Stimulated activated CD4-positive, alpha-beta T cell treated with anti-CD3 and anti-CD28 coated beads, Interleukin-1b, Interleukin-23, amount 100 ng/mL, for 48 hours (primary cell): ENCODE measurements around the gene DUOXA1.

ENCODE experiments used
- DNase-seq: peaks from one replicate; pipeline ENCODE4 v3.0.0-alpha.2; 2020

Gene DUOXA1

DNA sequence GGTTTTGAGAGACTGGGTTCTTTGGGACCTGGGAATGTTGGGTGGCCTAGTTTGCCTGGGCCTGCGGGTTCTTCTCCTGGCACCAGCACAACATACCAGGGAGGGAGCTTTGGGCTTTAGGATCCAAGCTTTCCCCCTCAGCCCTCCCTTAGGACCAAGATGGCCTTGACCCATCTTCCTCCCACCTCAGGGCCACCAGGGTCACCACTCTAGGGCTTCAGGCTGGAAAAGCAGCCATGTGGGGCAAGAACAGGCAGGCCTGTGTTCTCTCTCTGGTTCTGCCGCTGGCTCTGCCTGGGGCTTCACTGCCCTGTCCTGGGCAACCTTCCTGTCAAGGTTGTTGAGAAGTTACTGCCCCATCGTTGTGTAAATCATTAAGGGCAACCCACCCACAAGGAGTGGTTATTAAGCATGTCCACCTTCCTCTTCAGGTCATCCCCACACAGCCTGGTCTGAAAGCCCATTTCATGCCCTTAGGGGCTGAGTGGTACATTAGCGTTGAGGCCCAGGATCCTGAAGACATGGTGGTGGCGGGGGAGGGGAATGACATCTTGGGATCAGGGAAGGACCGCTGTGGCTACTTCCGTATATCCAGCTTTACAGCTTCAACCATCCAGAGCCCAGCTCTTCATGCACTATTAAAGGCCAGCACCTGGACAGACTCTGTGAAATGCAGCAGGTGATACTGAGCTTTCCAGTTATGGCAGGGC, 767 bp upstream of the DUOXA1 start:
- DNase-seq: no peak

DNA sequence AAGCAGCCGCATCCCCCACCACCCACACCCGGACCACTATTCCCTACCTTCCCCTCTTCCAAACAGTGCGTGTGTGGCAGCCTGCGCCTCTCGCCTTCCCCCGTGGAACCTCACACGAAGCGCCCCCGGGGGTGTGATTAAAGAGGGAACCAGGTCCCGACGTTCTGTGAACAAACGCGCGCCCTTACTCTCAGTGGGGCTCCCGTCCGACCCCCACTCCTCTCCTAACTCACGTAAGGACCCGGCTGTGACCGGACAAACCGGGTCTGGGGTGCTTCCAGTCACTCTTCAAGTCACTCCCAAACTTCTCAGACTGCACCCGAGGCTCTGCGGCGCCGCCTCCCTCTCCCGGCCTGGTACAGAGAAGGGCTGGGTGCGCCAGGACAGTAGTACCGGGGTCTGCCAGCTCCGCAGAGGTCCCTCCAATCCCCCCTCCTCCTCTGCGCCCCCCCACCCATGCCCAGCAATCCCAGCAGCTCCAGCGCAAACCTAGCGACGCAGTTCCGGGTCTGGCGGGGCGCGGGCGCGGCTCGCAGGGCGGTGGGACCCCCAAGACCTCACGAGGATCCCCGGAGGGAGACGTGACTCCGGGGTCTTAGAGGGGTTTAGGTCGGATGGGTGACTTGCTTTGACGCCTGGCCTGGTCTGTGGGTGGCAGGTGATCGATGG, 574 bp downstream of the DUOXA1 start:
- DNase-seq: no peak

DNA sequence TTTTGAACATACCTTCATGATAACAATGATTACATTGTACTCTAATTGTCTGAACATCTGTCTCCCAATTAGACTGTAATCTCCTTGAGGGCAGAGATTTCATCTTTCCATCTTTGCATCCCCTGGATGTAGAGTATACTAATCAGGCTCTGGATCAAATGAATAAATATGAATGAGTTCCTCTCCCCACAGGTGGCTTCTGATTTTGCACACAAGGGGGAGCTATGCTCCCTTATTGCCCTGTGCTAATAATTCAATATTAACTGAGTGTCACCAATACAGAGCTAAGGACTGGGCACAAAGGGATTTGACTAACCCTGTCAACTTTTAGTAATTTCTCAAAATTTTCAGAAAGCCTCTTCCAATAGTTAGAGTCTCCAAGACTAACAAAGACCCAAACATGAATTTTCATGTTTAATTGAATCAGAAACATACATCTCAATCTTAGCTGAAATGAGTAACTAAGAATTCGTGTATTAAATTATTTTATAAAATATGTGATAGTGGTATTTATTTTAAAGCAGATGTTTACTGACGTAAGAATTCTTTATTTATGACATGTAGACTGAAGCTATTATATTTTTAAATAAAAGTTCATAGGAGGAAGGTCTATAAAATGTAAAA, 3.0 kb downstream of the DUOXA1 start:
- DNase-seq: no peak

DNA sequence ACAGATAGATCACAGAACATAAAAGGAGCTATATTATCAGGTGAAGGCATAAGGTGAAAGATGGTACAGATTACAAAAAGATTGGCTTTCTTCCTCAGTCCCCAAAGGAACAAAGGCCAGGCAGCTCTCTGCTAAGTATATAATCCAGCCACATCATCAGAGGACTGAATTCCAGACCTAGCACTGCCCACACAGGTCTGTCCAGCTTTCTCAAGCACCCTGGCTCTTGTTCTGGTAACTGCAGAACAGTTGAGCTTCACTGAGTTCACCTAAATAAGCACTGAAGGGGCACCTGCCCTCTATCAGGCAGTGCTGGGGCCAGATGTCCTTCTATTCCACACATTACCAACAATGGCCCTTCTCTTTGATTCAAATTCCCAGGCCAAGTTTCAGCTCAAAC, 6.3 kb downstream of the DUOXA1 start:
- no peak for DNase-seq

DNA sequence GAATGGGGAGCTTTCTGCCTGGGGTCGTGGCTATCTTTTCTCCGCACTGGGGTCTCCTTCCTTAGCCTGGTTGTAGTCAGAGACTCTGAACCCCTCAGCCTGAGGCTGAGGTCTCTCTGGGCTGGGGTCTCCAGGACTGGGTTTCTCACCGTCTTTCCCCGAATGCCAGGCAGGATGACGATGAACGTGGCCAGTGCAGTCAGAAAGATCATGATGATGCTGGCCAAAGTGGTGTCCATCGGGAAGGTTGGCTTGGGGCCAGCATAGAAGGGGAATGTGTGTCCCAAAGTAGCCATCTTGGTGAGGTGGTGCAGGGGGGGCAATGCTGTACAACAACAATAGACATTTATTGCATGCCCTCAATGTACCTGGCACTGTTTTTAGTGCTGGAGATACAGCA, 7.0 kb downstream of the DUOXA1 start:
- DNase-seq: no peak

DNA sequence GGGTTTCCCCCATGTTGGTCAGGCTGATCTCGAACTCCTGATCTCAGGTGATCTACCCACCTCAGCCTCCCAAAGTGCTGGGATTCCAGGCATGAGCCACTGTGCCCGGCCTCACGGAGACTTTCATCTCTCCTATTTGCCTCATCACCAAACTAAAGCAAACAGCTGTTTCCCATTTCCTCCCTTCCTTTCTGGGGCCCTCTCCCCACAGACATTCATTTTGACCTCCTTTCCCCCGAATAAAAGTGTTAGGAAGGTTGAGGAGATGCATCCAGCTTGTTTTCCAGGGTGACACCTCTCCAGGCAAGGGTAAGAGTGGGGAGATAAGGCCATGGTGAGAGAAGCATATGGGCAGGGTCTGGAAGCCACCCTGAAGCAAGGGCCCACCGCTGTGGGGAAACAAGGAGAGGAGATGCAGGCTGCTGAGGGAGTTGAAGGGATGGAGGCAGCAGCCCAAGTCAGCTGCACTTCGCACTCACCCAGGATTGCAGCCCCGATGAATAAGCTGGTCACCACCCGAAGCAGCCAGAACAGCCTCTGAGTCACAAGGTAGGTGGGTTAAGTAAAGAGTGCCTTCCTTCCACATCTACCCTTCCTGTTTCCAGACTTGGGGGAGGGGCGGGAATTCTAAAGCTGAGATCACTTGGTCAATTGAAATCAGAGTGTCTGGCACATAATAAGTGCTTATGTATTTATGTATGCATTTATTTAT, 7.8 kb downstream of the DUOXA1 start:
- no peak for DNase-seq

DNA sequence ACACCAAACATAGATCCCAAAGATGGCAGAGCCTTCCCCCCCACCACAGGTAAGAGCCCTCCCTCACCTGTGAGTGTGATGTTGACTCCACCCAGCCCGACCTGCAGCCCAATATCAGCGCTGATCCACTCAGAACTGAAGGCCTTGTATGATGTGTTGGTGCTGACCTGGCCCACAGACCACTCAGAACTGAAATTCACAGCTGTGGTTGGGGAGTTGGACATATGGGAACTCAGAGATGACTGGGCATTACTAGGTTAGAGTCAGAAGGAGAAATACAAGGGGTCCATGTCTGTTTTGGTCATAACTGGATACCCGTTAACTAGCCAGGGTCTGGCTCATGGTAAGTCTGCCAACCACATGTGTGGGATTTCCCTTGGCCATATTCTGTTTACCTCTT, 8.7 kb downstream of the DUOXA1 start:
- no peak for DNase-seq

DNA sequence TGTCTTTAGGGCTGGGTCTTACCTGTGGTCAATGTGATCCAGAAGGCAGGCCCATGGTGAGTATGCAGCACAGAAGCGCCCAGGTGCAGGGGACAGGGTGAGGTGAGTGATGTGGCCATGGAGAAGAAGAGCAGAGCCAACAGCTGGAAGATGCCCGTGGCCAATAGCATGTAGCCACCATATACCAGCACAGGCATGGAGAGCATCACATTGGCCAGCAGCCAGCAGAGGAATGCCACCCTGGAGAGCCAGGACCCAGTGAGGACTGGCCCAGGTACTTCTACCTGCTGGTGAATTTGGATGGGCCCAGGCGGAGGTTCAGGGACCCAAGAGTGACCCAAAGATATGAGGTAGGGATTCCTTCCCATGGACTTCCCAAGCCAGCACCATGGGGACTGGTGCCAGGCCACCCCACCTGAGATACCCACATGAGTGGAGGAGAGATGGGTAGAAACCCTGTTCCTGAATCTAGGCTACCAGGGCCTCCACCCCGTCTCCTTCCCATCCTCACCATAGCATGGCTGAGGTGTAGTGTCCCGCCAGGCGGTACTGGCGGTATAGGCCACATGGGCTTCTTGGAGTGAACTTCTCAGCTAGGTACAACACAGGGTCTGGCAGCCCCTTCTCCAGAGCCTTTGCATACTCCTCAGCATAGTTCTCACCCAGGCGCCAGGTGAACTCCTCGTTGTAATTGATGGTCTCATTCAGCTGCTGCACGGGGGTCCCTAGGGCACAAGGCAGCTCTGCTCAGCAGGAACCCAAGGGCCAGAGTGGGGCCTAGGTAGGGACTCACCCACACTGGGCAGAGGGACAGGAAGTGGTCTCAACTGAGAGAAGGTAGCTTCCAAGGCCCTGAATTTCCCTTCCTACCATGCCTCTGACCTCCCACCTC, 9.4 kb downstream of the DUOXA1 start:
- no peak for DNase-seq

DNA sequence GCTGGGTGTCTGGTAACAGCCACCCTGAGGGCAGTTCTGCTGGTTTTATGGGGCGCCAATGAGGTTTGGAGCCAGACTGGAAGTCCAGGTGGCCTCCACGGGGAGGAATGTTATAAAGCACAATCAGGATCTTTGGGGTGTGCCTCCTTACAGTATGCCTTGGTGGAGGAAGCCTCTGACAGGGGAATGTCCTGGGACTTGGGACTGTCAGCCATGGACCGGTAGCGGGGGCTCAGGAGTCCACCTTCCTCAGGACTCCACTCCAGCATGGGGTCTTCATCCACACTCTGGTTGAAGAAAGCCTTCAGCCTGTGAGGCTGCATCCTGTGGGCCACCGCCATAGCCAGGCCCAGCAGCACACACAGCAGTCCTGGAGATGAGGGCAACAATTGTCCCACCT, 10.7 kb downstream of the DUOXA1 start:
- no peak for DNase-seq

DNA sequence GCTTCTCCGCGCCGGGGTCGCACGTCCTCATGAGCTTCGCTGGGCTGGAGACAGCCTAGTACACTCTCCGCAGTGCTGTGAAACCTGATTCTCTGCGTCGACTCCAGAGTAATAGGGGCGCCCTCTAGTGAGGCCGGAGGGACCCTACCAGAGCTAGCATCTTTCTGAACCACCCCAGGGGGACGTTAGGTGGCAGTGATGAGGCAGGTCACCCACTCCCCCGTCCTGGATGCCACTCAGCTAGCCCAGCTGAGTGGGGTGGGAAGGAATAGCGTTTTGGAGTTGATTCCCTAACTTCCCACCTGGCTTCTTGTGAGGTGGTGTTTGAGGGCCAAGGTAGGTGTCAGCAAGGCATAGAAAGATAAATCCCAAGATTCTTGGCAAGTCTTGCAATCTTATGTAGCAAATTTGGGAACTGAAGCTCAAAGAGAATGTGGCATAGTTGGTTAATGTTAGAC, 11.5 kb downstream of the DUOXA1 start:
- peak; percentile 87 for DNase-seq

DNA sequence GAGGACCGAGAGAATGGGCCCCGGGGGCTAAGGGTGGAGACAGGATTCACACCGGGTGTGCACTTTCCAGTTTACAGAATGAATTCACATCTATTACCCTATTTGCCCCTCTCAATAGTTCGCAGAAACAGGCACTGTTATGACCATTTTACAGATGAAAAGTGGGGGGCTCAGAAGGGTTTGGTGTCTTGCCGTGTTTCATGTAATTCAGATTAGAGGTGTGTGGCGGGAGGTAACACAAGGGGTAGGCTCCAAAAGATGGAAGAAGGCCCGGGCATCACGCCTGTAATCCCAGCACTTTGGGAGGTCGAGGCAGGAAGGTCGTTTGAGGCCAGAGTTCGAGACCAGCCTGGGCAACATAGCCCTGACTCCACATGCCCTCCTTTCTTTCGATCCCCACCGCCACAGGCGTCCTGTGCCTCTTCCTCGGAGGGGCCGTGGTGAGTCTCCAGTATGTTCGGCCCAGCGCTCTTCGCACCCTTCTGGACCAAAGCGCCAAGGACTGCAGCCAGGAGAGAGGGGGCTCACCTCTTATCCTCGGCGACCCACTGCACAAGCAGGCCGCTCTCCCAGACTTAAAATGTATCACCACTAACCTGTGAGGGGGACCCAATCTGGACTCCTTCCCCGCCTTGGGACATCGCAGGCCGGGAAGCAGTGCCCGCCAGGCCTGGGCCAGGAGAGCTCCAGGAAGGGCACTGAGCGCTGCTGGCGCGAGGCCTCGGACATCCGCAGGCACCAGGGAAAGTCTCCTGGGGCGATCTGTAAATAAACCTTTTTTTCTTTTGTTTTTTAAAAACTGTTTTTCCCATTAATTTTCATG, 12.2 kb downstream of the DUOXA1 start:
- DNase-seq: no peak

DNA sequence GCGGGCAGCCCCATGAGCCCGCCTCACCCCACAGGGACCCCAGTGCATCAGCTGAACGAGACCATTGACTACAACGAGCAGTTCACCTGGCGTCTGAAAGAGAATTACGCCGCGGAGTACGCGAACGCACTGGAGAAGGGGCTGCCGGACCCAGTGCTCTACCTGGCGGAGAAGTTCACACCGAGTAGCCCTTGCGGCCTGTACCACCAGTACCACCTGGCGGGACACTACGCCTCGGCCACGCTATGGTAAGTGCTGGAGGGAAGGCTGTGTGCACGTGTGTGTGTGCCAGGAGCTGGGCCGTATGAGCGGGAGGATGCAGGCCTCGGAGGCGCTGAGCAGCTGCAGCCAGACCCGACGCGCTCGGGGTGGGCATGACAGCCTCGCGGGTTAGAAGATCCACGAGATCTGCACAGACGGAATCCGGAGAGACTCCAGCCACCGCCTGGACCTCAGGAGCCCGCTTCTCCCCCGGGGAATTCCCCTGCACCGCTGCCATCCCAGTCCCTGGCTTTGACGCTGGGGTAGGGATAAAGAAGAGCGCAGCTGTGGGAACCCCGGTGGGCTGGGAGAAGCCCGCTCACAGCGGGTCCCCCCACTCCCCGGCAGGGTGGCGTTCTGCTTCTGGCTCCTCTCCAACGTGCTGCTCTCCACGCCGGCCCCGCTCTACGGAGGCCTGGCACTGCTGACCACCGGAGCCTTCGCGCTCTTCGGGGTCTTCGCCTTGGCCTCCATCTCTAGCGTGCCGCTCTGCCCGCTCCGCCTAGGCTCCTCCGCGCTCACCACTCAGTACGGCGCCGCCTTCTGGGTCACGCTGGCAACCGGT, 13.0 kb downstream of the DUOXA1 start:
- no peak for DNase-seq

DNA sequence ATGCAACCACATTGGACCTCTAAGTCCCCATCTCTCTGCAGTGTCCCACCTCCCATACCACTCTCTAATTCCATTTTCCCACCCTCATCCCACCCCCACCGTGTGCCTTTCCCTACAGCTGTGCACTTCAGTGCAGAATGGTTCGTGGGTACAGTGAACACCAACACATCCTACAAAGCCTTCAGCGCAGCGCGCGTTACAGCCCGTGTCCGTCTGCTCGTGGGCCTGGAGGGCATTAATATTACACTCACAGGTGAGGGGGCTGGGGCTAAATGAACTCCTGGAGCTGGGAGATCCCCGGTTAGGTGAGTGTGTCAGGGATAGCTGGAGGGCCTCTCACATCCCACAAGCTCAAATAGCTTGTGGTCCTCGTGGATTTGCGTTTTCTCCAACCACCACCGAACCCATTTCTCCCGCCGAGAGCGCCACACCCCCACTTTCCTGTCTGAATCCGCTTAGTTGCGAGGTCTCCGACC, 13.6 kb downstream of the DUOXA1 start:
- no peak for DNase-seq

DNA sequence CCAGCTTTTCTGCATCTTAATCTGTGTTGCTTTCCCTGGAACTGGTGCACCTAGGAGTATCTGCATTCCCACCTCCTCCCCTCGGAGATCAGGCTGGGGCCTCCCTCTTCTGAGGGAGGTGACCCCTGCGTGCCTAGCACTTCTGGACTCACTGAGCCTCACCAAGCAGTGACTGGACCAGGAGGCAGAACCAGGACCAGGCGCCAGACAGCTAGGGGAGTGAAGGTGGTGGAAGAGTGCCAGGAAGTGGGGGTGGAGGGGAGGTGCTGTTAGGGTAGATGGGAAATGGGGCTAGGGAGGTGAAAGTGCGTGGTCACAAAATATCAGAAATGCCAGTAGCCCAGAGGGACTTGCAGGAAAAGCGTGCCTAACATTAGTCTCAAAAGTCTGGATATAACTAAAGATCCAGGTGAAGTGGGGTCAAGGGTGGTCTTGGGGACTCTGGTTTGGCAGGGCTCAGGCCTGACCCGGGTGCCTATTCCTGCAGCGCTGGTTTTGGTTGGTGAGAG, 14.3 kb downstream of the DUOXA1 start:
- DNase-seq: no peak

DNA sequence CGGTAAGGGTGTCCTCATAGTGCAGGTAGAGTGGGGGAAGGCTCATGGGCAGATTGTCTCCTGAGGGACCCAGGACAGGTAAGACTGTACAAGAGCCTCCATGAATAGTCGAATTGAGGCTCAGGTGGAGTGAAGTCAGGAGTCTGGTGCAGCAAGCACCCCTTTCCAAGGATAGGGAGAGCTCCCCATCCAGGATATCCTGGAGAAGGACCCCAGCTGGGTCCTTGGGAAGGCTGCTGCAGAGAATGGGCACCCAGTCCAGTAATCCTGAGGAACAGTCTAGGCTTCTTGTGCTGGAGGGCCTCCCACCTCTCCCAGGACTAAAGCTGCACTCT, 15.0 kb downstream of the DUOXA1 start:
- no peak for DNase-seq

DNA sequence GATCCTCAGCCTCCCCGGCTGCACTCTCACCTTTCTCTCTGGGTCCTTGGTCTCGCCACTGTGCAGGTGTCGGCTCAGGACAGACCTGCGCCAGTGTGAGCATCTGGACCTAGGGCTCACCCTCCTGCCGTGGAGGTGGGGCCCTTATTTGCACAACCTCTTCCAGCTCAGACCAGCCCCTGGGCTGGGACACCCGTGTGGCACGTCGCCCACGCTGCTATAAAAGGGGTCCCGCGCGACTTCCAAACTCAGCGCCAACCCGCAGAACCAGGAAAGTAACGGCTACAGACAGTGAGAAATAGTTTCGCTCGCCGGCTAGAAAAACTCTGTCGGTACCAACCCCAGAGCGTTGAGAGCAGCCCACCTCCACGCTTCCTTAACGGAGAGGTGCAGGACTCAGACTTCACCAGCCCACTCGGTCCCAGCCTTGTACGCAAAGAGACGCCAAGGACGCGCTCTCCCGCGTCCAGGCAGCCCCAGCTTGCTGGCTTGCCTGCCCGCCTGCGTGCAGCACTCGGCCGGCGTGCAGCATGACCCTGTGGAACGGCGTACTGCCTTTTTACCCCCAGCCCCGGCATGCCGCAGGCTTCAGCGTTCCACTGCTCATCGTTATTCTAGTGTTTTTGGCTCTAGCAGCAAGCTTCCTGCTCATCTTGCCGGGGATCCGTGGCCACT, 15.5 kb downstream of the DUOXA1 start, which contains the start of the genes DUOX2 and DUOXA2:
Gene DUOX2 (minus strand): TSS at position 97 of the 675 bp plus-strand sequence. CDS start 761 bp downstream, outside the sequence.
Gene DUOXA2 (plus strand): TSS at position 251 of the 675 bp plus-strand sequence. CDS start 280 bp downstream, at position 531.
- DNase-seq: no peak

DNA sequence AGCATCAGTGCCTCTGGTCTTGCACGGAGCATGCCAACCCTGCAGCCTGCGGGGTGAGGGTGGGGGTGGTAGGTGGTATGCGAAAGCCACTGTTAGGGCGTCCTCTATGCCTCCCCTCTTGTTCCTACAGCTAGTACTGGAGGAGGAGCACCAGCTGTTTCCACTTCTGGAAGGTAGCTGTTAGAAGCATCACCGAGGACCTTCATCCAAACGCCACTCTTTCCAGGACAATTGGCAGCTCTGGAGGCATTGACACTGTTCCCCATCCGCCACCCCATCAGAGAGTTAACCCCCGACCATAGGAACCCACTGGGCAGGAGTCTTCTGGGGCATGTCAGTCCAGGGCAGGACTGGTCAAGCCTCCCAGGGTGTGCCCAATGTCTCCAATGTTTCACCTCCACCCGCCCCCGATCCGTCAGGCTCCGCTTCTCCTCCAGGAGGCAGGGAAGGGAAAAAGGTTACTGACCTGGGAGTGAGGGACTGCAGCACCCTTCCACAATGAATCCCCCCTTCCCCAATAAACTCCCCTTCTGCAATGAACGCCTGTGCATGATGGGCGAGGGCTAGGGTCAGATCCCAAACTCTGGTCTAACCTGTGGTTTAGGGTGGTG, 16.2 kb downstream of the DUOXA1 start:
- no peak for DNase-seq

DNA sequence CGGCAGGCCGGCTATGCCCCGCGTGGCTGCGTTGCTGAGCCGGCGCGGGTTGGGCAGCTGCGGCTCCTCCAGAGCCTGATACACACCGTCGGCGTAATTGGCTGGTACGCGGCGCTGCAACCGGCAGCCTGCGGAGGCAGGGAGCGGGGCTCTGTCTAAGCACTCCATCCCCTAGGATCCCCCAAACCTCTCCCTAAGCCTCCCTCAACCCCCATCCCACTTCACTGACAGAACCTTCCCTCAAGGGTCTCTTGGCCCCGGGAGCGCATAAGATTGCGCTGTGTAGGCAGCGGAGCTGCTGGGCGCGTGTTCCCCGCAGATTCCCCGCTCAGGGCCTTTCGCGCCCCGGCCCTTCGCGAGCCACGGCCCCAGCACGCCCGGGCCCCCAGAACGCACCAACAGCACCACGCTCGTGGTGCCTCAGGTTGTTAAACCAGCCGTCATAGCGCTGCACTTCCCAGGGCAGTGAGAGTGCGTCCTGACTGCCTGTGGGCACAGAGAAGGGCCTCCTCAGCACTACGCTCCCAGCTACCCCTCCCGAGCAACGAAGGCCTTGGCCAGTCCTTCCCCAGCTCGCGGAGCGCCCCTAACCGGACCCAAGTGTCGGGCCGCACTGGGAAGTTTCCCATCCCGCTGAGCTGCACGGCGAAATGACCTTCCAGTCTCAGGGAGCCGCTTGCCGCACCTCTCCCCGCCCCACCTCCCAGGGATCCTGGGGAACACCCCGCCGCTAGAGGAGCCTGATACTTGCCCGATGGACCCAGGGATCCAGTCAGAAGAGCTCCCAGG, 16.9 kb downstream of the DUOXA1 start:
- no peak for DNase-seq
